AG08396 (cell line): Measurements from ENCODE around the gene ACACA.

Experiments
- DNase-seq: peaks from one replicate; pipeline ENCODE4 v3.0.0; 2012; ENCODE audit warnings: low spot score, mixed read lengths

The ACACA gene

DNA sequence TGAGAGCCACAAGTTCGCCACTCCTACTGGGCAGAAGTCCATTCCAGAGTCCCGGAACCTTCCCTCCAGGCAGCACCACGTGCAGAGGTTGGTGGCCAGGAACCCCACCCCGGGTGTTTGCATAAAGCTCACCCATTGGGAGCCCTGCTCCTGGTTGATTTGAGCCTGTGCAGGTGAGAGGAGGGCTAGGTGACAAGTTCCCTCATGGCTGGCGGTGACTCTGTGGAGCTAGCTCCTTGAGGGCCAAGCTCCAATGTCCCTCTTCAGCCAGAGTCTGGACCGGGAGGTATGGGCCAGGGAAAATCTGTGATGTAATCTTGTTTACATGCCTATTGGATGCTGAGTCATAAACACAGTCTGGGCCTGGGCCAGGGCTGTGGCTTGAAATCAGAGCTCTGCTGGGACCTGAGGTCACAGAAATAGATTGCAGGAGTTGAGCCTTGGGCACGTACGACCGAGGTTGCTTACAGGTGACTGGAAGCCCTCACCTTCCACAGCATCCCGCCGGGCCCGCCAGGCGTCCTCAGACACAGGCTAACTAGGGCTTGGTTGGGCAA is 339.0 kb downstream of the ACACA start:
- peak; percentile 86 for DNase-seq

- DNase-seq, result no peak
These were observed 340.0 kb downstream of the ACACA start for GRCh38 chr17:37066322-37067255.

- DNase-seq, result no peak
These were observed 340.9 kb downstream of the ACACA start for GRCh38 chr17:37065486-37066321.

DNA sequence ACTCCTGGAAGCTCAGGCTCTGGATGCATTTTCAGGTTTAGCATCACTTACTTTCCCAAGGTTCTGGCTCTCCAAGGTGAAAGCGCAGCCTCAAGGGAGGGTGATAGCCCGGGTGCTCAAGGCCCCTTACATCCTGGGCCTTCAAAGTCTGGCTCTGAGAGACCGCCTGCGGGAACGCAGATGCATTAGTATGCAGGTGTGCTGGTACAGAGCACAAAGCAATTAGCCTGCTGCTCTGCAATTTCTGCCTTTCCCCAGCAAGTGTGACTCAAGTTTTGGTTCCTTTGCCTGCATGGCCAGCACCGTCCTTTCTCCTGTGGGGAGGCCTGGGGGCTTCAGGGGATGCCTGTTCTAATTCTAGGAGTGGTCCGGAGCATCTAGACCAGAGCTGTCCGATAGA is 341.7 kb downstream of the ACACA start:
- no peak for DNase-seq

GRCh38 chr17:37064206-37064605 is 342.4 kb downstream of the ACACA start:
- DNase-seq, result no peak

- DNase-seq, result no peak
These were observed 344.6 kb downstream of the ACACA start for GRCh38 chr17:37062021-37062420.

GRCh38 chr17:37060928-37061327 is 345.7 kb downstream of the ACACA start:
- no peak for DNase-seq

DNA sequence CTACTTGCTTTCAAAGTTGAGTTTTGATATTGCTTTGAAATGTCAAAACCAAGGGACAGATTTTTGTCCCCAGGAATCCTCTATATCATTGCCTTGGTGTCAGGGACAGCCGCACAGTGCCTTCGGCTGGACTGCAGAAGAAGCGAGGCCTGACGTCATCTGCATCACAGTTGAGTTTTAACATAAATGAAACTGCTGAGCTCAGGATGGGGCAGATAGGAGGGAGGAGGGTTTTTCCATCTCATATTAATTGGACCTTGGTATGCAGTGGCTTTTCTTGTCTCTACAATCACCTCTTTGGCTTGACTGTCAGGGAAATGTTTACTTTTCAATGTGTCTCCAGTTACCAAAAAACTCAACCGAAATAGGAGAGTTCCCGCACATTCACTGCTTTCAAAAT is 346.5 kb downstream of the ACACA start:
- DNase-seq, result no peak

GRCh38 chr17:37059493-37059892 is 347.1 kb downstream of the ACACA start:
- no peak for DNase-seq

DNA sequence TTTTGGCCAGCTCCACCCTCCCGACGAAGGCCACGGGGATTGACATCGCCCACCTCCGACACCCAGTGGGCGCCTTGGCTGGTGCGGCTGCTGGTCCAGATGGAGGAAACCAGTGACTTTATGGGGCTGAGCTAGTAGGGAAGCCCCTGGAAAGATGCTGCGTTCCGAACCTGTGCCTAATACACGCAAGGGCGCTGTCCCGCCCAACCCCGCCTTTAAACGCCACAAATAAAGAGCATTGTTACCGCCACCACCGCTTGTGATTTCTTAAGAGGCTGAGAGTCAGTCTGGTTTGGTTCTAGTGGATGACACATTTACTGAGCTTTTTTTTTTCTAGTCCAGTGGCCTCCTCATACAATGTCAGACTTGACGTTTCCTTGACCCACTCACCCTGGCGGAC is 350.0 kb downstream of the ACACA start:
- no peak for DNase-seq

DNA sequence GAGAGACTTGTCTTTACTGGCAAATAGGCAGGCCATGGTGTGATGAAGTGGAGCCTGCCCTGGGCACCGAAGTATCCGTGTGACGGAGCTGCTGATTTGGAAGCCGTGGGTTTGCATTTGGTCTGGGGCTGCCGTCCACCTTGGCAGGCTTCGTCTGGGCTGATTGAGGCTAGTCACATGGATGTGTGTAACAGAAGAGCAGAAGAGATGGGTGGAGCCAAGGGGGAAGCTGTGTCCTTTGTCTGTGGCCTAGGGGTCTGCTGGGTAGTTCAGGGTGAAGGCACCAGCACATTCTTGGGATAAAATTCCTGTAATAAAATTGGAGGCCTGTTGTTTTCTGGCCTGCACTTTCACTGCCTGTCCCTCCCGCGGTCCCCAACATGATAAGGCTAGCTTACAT is 351.7 kb downstream of the ACACA start:
- no peak for DNase-seq

GRCh38 chr17:37052450-37052849 is 354.2 kb downstream of the ACACA start:
- no peak for DNase-seq

DNA sequence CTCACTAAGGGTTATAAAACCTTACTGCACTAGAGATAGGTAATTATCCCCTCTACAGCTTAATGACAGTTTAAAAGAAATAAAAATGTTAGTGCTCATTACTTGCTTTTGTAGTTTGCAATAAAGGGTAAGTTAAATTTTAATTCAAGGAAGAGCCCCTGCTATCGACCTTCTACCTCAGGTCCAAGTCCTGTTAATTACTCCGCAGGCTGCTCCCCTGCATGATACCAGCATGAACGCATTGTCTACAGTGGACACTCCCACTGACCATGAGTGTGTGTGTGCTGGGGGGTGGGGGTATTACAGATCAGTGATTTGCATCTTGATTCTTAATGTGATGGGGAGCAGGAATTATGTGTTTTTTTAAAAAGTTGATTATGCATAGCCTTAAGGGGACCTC is 354.8 kb downstream of the ACACA start:
- DNase-seq, result no peak

DNA sequence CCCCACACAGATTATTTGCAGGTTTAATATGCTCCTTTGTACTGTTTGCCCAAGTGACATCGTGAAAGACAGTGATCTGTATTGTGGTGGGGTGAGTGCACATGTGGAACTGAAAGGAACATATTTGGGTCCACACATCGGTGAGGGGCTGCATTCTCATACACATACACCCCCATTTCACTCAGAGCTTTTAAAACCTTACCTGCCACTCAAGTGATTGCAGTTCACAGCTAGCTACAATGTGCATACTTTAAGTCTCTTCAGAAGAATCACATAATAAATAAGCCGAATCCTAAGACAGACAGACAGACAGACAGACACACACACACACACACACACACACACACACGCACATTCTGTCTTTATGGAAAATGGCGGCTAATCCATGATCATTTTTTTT is 355.3 kb downstream of the ACACA start:
- no peak for DNase-seq

DNA sequence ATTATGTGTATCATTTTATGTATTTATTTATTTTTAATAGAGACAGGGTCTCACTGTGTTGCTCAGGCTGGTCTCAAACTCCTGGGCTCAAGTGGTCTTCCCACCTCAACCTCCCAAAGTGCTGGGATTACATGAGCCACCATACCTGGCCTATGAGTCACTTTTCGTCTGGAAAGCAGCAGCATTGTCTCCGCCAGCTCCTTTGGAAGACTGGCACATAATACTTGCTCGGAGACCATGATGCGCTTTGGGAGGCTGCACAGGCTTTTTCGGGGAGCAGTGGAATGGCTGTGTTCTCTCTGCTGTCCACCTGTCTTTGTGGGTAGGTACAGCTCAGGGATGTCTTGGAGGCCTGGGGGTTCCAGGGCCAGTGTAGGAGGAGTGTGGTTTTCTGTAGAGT is 355.7 kb downstream of the ACACA start:
- DNase-seq, result no peak

GRCh38 chr17:37048811-37049210 is 357.8 kb downstream of the ACACA start:
- no peak for DNase-seq

- DNase-seq, result peak; percentile 78
These were observed 359.0 kb downstream of the ACACA start for GRCh38 chr17:37047631-37048104.

GRCh38 chr17:37045351-37045922 is 361.2 kb downstream of the ACACA start:
- DNase-seq, result no peak

DNA sequence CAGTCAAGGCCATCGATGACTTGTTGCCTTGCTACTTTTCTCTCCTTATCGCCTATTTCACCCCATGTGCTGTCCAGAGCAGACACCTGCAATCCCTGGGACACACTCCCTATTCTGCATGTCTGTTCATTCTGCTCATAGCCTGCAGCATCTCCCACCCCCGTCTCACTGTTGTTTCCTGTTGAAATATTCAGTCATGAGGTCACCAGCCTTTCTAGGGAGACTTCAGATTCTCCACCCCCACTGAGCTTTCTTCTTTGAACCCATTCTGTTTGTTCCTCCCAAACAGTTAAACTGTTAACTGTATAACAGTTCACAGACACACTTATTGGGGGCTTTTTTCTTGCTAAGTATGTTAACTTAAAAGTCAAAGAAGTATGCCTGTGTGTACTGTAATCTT is 363.4 kb downstream of the ACACA start:
- DNase-seq, result no peak

GRCh38 chr17:37041932-37042331 is 364.7 kb downstream of the ACACA start:
- DNase-seq, result no peak

- DNase-seq, result no peak
These were observed 367.4 kb downstream of the ACACA start for GRCh38 chr17:37039269-37039668.

GRCh38 chr17:37037590-37038155 is 369.0 kb downstream of the ACACA start:
- DNase-seq, result no peak
